SK-N-MC (cell line): ENCODE data around the gene EXOC3L1.

Source experiments
- DNase-seq: peaks from one replicate; pipeline ENCODE4 v3.0.0-alpha.2; 2011; ENCODE audit warnings: low read depth, low spot score
- H3K27ac ChIP-seq: fragments of 200-600 bp; sonication (generic); 2 replicates; pipeline ENCODE4 v1.5.1; 2016; ENCODE audit warnings: mixed run types
- H3K36me3 ChIP-seq: fragments of 200-600 bp; sonication (generic); 2 replicates; pipeline ENCODE4 v1.6.1; 2017; ENCODE audit warnings: antibody characterized with exemption, low read length, mixed read lengths; ENCODE audit not compliant: insufficient read depth
- H3K4me3 ChIP-seq: fragments of 200-600 bp; sonication (generic); 2 replicates; pipeline ENCODE4 v1.5.1; 2016
- H3K9ac ChIP-seq: fragments of 200-600 bp; sonication (generic); 2 replicates; pipeline ENCODE4 v1.8.0; 2017; ENCODE audit warnings: mixed run types, mixed read lengths; ENCODE audit not compliant: insufficient read length
- H3K9me3 ChIP-seq: fragments of 200-600 bp; sonication (generic); 2 replicates; pipeline ENCODE4 v1.6.1; 2017; ENCODE audit warnings: low read depth, mild to moderate bottlenecking, antibody characterized with exemption, low read length, moderate library complexity, mixed read lengths
- EZH2 ChIP-seq: fragments of 200-600 bp; sonication (generic); IDR thresholded peaks from one replicate; pipeline ENCODE4 v1.6.1; 2017; ENCODE audit warnings: antibody characterized with exemption
- FOXP2 ChIP-seq: optimal IDR thresholded peaks from 2 replicates; pipeline ENCODE3; 2011; ENCODE audit warnings: mild to moderate bottlenecking, moderate library complexity; ENCODE audit not compliant: insufficient read depth; ENCODE audit errors: extremely low read length, control extremely low read depth
- POLR2AphosphoS5 ChIP-seq: IDR thresholded peaks from 2 replicates; pipeline ENCODE4 v1.6.1; 2012; ENCODE audit warnings: mild to moderate bottlenecking, low read depth, low read length, borderline replicate concordance

The EXOC3L1 gene

DNA sequence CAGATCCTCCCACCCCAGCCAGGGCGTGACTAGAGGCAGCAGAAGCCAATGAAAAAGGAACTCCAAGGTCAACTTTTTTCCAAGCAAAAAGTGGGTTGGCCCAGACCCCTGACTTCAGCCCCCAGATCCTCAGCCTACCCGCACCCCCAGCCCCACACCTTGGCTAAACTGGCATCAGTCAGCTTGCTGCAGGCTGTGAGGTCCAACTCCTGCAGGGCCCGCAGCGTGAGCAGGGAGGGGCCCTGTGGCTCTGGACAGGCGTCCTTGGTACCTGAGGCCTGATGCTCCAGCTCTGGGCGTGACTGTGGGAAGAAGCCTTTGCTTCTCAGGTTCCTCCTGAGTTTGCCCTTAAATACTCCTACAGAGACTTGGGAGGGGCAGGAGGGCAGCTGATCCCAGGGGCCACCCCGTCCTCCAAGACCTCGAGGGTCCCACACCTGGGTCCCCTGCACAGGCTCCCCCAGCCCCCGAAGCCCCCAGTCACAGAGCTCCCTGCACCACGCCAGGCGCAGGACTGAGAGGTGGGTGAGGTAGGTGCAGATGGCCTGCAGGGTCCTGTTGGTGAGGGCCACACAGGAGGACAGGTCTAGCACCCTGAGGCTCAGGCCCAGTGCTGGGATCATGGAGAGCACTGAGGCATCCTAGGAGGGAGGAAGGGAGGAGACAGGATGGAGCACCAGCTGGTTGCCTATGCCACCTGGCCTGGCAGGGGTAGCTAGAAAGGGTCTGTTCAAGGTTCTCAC lies 18.4 kb upstream of the EXOC3L1 start:
- H3K36me3 ChIP-seq: no peaks in the 10 kb centered on the region
- H3K9ac ChIP-seq: no peak overlapping the region
- no peak for DNase-seq
- H3K27ac ChIP-seq: no peak overlapping the region
- H3K4me3 ChIP-seq: no peak overlapping the region
- H3K9me3 ChIP-seq: no peaks in the 10 kb centered on the region
- TF ChIP-seq EZH2 (no peak), POLR2AphosphoS5 (no peak), FOXP2 (no peak)

DNA sequence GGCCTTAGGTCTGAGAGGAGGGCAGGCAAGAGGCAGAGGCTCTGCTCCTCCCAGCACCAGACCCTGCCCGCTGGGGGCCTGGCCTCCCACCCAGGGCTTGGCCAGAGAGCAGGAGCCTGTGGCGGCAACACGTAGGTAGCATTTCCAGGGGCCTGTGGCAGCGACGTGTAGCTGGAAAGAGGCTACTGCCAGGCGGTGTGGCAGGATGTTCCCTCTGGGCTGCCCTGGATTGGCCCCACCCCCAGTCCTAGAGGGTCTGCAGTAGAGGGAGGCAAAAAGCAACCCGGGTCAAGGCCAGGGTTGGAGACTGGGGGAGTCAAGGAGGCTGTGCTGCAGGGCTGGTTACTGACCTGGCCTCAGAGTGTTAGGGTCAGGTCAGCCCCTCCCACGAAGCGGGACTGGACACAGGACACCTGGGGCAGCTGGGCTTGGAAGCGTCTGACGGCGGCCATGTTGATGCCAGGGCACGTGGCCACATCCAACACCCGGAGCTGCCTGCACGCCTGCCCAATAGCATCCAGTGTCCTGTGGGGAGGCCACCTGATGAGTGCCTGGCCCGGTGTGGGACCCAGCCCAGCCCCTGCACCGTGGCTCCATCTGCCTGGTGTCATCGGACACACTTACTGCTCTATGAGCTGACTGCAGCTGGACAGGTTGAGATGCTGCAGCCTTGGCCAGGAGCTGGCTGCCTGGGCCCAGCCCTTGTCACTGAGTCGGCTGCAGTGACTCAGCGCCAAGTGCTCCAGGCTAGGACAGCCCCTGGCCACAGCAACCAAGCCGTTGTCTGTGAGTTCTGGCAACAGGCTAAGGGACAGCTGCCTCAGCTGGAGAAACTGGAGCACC lies 17.5 kb upstream of the EXOC3L1 start:
- no peak for DNase-seq
- H3K4me3 ChIP-seq: no peak overlapping the region
- H3K36me3 ChIP-seq: no peaks in the 10 kb centered on the region
- H3K9ac ChIP-seq: no peak overlapping the region
- no peaks in the 10 kb centered on the region for H3K9me3 ChIP-seq
- H3K27ac ChIP-seq: no peak overlapping the region
- TF ChIP-seq POLR2AphosphoS5: no peak

DNA sequence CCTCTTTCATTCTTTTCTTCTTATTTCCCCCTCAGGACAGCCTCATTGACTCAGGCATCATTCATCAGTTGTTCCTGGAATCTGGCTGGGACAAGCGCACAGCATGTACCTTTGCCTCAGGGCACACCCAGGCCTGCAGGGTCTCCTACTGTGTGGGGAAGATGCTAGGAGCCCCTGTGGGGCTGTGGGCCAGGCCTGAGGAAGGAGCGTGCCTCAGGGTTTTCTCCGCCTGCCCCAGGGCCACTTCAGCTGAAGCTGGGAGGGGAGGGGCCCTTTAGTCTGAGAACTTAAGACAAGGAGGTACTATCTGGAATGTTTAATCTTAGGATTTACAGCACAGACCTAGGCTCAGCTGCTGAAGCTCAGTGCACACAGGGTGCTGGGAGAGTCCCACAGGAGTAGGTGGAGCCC lies 16.9 kb upstream of the EXOC3L1 start:
- no peaks in the 10 kb centered on the region for H3K36me3 ChIP-seq
- no peak overlapping the region for H3K27ac ChIP-seq
- no peak overlapping the region for H3K9ac ChIP-seq
- H3K4me3 ChIP-seq: no peak overlapping the region
- TF ChIP-seq POLR2AphosphoS5 (no peak), FOXP2 (no peak), EZH2 (no peak)
- no peak for DNase-seq
- no peaks in the 10 kb centered on the region for H3K9me3 ChIP-seq

DNA sequence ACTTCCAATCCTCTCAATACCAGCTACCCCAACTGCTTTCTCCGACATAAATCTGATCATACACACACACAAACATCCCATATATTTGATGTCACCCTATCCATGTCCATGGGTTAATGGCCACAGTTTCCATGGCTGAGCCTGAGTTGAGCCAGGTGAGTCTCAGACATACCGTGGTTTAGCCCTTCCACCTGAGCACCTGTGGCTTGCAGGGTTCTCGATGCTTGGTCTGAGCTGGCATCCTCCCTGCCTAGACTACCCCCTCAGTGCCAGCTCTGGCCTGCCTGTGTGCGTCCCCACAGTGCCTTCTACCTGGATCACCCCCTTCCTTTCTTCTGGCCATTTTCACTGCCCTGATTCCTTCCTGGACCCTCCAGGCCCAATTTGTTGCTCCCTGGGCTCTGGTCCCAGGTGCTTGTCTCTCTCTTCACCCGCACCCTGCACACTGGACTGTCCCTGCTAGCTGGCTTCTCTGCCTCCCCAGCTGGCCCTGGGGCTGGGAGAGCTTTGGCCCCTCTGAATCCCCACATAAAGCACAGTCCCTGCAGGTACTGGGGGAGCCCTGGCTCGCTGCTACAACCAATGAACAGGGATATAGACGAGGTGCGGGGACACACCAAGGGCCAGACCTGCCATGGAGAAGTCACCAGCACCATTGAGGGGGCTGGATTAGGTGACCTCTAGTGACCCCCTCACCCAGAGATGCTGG lies 16.3 kb upstream of the EXOC3L1 start:
- no peak for DNase-seq
- Histone ChIP-seq H3K27ac (no peak overlapping the region), H3K9ac (no peak overlapping the region), H3K36me3 (no peaks in the 10 kb centered on the region), H3K4me3 (no peak overlapping the region), H3K9me3 (no peaks in the 10 kb centered on the region)
- TF ChIP-seq FOXP2 (no peak), POLR2AphosphoS5 (no peak), EZH2 (no peak)

DNA sequence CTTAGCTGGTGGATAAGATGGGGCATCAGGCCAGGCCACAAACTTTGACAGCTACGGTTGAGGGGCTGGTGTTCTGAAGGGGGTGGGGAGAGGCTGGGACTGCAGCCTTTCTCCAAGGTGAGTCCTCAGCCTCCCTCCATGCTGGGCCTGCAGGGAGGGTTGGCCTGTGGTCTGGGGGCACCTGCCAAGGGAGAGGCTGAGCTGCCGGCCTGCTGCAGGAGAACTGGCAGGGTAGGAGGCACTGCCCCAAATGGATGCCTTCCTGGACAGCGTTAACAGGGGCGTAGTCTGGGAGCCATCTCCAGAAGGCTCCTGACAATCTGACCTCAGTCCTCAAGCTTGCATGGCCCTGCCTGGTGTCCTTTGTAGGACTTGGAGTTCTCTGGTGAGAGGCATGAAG lies 14.1 kb upstream of the EXOC3L1 start:
- Histone ChIP-seq H3K9me3 (no peaks in the 10 kb centered on the region), H3K9ac (no peak overlapping the region), H3K36me3 (no peaks in the 10 kb centered on the region), H3K27ac (no peak overlapping the region), H3K4me3 (no peak overlapping the region)
- DNase-seq: no peak
- no peak for TF ChIP-seq FOXP2
- no peak for TF ChIP-seq POLR2AphosphoS5

DNA sequence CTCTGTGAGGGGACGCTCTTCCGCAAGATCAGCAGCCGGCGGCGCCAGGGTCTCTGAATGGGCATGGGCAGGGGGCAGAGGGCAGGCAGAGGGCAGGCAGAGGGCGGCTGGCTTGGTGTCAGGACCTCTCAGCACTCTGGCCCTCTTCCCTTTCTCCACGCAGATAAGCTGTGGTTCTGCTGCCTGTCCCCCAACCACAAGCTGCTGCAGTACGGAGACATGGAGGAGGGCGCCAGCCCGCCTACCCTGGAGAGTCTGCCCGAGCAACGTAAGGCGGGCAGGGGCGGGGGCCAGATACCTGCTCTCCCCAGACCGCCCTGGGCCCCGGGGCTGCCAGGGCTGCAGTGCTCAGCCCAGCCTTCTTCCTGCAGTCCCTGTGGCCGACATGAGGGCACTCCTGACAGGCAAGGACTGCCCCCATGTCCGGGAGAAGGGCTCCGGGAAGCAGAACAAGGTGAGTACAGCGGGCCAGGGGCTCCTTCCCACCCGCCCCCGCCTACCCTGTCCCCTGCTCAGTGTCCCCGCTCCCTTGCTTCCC lies 13.1 kb upstream of the EXOC3L1 start:
- no peak overlapping the region for H3K27ac ChIP-seq
- no peak overlapping the region for H3K9ac ChIP-seq
- DNase-seq: no peak
- no peak overlapping the region for H3K4me3 ChIP-seq
- no peaks in the 10 kb centered on the region; the same call in 1 of the 2 replicates for H3K36me3 ChIP-seq
- no peak for TF ChIP-seq EZH2
- no peak for TF ChIP-seq FOXP2
- no peak for TF ChIP-seq POLR2AphosphoS5
- no peaks in the 10 kb centered on the region for H3K9me3 ChIP-seq

DNA sequence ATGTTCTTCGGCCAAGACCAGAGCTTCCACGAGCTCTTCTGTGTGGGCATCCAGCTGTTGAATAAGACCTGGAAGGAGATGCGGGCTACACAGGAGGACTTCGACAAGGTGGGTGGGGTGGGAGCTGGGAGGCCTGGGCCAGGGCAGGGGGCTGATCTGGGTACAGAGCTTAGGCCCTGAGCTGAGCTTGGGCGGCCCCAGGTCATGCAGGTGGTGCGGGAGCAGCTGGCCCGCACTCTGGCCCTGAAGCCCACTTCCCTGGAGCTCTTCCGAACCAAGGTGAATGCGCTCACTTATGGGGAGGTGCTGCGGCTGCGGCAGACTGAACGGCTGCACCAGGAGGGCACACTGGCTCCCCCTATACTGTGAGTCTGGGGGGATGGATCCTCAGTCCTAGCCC lies 12.5 kb upstream of the EXOC3L1 start:
- Histone ChIP-seq H3K9ac (no peak overlapping the region), H3K36me3 (no peaks in the 10 kb centered on the region; the same call in 1 of the 2 replicates), H3K27ac (no peak overlapping the region), H3K9me3 (no peaks in the 10 kb centered on the region), H3K4me3 (no peak overlapping the region)
- TF ChIP-seq POLR2AphosphoS5 (no peak), FOXP2 (no peak), EZH2 (no peak)
- DNase-seq: no peak

DNA sequence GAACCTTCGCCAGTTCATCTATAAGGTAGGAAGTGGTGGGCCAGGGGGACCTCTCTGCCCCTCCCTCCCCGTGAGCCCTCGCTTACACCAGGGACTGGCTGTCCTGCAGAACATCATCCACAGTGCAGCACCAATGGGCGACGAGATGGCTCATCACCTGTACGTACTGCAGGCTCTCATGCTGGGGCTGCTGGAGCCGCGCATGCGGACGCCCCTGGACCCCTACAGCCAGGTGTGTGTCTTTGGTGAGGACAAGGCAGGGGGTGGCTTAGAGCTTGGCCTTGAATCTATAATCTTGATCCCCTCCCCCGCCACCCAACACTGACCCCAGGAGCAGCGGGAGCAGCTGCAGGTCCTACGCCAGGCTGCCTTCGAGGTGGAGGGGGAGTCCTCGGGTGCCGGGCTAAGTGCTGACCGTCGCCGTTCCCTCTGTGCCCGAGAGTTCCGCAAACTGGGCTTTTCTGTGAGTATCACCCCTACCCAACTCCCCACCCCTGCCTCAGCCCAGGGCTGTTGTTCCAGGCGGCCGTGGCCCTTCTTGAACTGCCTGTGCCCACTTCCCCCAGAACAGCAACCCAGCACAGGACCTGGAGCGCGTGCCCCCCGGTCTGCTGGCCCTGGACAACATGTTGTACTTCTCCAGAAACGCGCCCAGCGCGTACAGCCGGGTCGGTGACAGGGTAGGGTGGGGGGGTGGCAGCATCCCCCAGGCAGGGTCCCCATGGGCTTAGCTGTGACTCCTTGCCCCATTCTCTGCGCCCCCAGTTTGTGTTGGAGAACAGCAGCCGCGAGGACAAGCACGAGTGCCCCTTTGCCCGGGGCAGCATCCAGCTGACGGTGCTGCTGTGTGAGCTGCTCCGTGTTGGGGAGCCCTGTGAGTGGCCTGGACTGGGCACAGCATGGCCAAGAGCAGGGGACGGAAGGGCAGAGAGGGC lies 11.7 kb upstream of the EXOC3L1 start:
- Histone ChIP-seq H3K27ac (no peak overlapping the region), H3K36me3 (no peaks in the 10 kb centered on the region; the same call in 1 of the 2 replicates)

More for the DNA sequence above, 11.7 kb upstream of the EXOC3L1 start:
- Histone ChIP-seq H3K4me3 (no peak overlapping the region), H3K9ac (no peak overlapping the region), H3K9me3 (no peaks in the 10 kb centered on the region)
- no peak for TF ChIP-seq POLR2AphosphoS5
- TF ChIP-seq FOXP2: no peak
- no peak for TF ChIP-seq EZH2
- DNase-seq: no peak
